Kidney glomerular epithelial cell (primary cell): Measurements from ENCODE around the gene GNAT1.

Experiments
- DNase-seq: peaks from one replicate; lab custom pipeline; 2025; lab: John Stamatoyannopoulos, UW

The GNAT1 gene

GRCh38 chr3:50190936-50191660 lies at the start of gene GNAT1:
TSS of gene GNAT1 (plus strand) at chr3:50191610. CDS start at chr3:50191726, 116 bp downstream.
- no peak for DNase-seq

GRCh38 chr3:50146316-50146901 lies 45.0 kb upstream of the GNAT1 start:
- no peak for DNase-seq

- no peak for DNase-seq
Measured at GRCh38 chr3:50147016-50147415, 44.4 kb upstream of the GNAT1 start.

GRCh38 chr3:50147447-50147846 lies 44.0 kb upstream of the GNAT1 start:
- DNase-seq = no peak

GRCh38 chr3:50147861-50148260 lies 43.5 kb upstream of the GNAT1 start:
- no peak for DNase-seq

- DNase-seq = no peak
Measured at GRCh38 chr3:50150404-50150750, 41.0 kb upstream of the GNAT1 start.

- DNase-seq = no peak
Measured at GRCh38 chr3:50150863-50151686, 40.3 kb upstream of the GNAT1 start.

GRCh38 chr3:50151728-50152127 lies 39.7 kb upstream of the GNAT1 start:
- no peak for DNase-seq

- DNase-seq = no peak
Measured at GRCh38 chr3:50153782-50154475, 37.5 kb upstream of the GNAT1 start.

GRCh38 chr3:50154476-50154839 lies 37.0 kb upstream of the GNAT1 start:
- DNase-seq = no peak

- DNase-seq = peak; percentile 54
Measured at GRCh38 chr3:50154840-50155490, 36.4 kb upstream of the GNAT1 start, which contains the start of gene SEMA3F. TSS of gene SEMA3F (plus strand) at chr3:50155324. CDS start at chr3:50159623, 4,299 bp downstream.

- no peak for DNase-seq
Measured at GRCh38 chr3:50155491-50155878, 35.9 kb upstream of the GNAT1 start.

- peak; percentile 25 for DNase-seq
Measured at GRCh38 chr3:50155891-50156290, 35.5 kb upstream of the GNAT1 start.

GRCh38 chr3:50156549-50157493 lies 34.6 kb upstream of the GNAT1 start:
- peak; percentile 18 for DNase-seq

GRCh38 chr3:50157827-50158529 lies 33.4 kb upstream of the GNAT1 start:
- DNase-seq = no peak

GRCh38 chr3:50158530-50159146 lies 32.8 kb upstream of the GNAT1 start:
- no peak for DNase-seq

GRCh38 chr3:50160561-50160983 lies 30.8 kb upstream of the GNAT1 start:
- DNase-seq = no peak

GRCh38 chr3:50161320-50161719 lies 30.1 kb upstream of the GNAT1 start:
- no peak for DNase-seq

- DNase-seq = no peak
Measured at GRCh38 chr3:50162034-50162883, 29.2 kb upstream of the GNAT1 start.
